ENCODE data around the gene LRRN4. TPM values are rescaled to one million over a fixed set of nuclear protein-coding genes. Genes with fewer than 3 reads are reported as not detected.

LRRN4 gene
- total and polyA plus RNA-seq, 2 of the 8 experiments (the other 6 are each of a cell fraction or from before 2014, with no cell fraction given): 0.21 to 0.89 TPM

- Histone ChIP-seq H4K91ac (replicated peaks; ENCODE audit: insufficient read length, low read length) (no peak overlapping the region), H3K14ac (ENCODE audit: insufficient read length) (no peak overlapping the region), H3K79me2 (ENCODE audit: control insufficient read depth in 1 of 2, insufficient read depth in 2 of 2, low read length in 2 of 2) (no peaks in the 10 kb centered on the region), H3K9ac (replicated peaks in 1 of 4; ENCODE audit: extremely low read depth in 1 of 4, low read depth in 3 of 4, low read length in 3 of 4) (no peak overlapping the region), H2BK20ac (ENCODE audit: low read length) (no peak overlapping the region), H3K4me2 (ENCODE audit: insufficient read depth in 1 of 2, low read depth in 2 of 2, low read length in 2 of 2) (no peak overlapping the region), H3K79me1 (ENCODE audit: low read depth, low read length) (no peaks in the 10 kb centered on the region), H3K27me3 (replicated peaks in 1 of 4; ENCODE audit: control insufficient read depth in 3 of 4, extremely low read depth in 1 of 4, insufficient read depth in 3 of 4, low read length in 3 of 4) (no peaks in the 10 kb centered on the region), H2BK15ac (ENCODE audit: low read length) (no peak overlapping the region), H4K5ac (ENCODE audit: insufficient read length, low read depth, low read length) (no peak overlapping the region), H3K4ac (replicated peaks; ENCODE audit: insufficient read length, low read depth, low read length) (no peak overlapping the region), H3K36me3 (ENCODE audit: control insufficient read depth in 2 of 4, insufficient read depth in 4 of 4, low read length in 3 of 4) (peaks cover 0 to 32% (median 21%) of the 10 kb centered on the region in 4 experiments; a peak in 7 of 8 replicates), H2BK5ac (ENCODE audit: low read depth, low read length) (no peak overlapping the region), H3K9me3 (ENCODE audit: insufficient read depth in 2 of 2, low read depth in 1 of 2, low read length in 1 of 2) (no peaks in the 10 kb centered on the region), H3K18ac (ENCODE audit: extremely low read depth, low read length) (no peak overlapping the region), H2BK120ac (replicated peaks; ENCODE audit: low read depth, low read length) (no peak overlapping the region), H3K4me3 (ENCODE audit: extremely low read depth in 1 of 4, insufficient read depth in 2 of 4, low read depth in 3 of 4, low read length in 4 of 4) (no peak overlapping the region), H4K8ac (ENCODE audit: extremely low read depth, insufficient read depth, low read length) (no peak overlapping the region), H4K20me1 (replicated peaks in 1 of 2; ENCODE audit: control insufficient read depth in 1 of 2, insufficient read depth in 2 of 2, low read length in 2 of 2) (peaks cover 0 to 2% of the 10 kb centered on the region in 2 experiments), H3K27ac (ENCODE audit: low read depth, low read length) (no peak overlapping the region), H2BK12ac (ENCODE audit: low read depth, low read length) (no peak overlapping the region), H3K4me1 (replicated peaks in 1 of 4; ENCODE audit: control insufficient read depth in 3 of 4, insufficient read depth in 4 of 4, low read length in 3 of 4) (no peaks in the 10 kb centered on the region), H3K23me2 (ENCODE audit: low read depth, low read length) (no peaks in the 10 kb centered on the region), H3K23ac (ENCODE audit: insufficient read length) (no peak overlapping the region), H2AFZ (ENCODE audit: low read length) (no peak overlapping the region), H3K56ac (replicated peaks; ENCODE audit: insufficient read length, low read depth, low read length) (no peak overlapping the region), H2AK5ac (ENCODE audit: low read depth, low read length) (no peak overlapping the region)
- DNase-seq (ENCODE audit: low read depth in 1 of 2, low spot score in 2 of 2) (no peak), FAIRE-seq (no peak)
- WGBS, 2 experiments (ENCODE audit: extremely low coverage in 1 of 2, insufficient coverage in 1 of 2, insufficient read length in 1 of 2, insufficient replicate concordance in 2 of 2, low coverage in 1 of 2, low lambda C conversion rate in 2 of 2, missing lambda C conversion rate in 1 of 2): 85% methylated on average over 2 of the region's 2 CpGs; no CpG with 5 or more reads in 1 of the 2 experiments
- ChIA-PET POLR2A (ENCODE audit: partially characterized antibody) (interaction anchor here (2.2 kb wide), 1 partner anchor 9 kb away, joined by 8 read pairs; no protein-coding TSS in a partner anchor), CTCF (ENCODE audit: partially characterized antibody) (interaction anchor here (0.9 to 1.3 kb wide), 2 partner anchors 38 to 40 kb away, joined by 3 to 4 read pairs; no protein-coding TSS in a partner anchor)
- no peak for TF ChIP-seq EP300 (IDR thresholded peaks at IDR 0.05; ENCODE audit: borderline replicate concordance in 1 of 2, low read depth in 2 of 2, low read length in 2 of 2)
- no peak for TF ChIP-seq BCL11A (IDR thresholded peaks at IDR 0.05; ENCODE audit: low read depth in 2 of 2, low read length in 2 of 2)
- no peak for TF ChIP-seq POU5F1 (IDR thresholded peaks at IDR 0.05; ENCODE audit: low read depth, low read length)
- no peak for TF ChIP-seq SIN3A (conservative IDR thresholded peaks at IDR 0.05 in 1 of 2, IDR thresholded peaks at IDR 0.05 in 1 of 2; ENCODE audit: low read depth in 1 of 2, low read length in 2 of 2)
These were observed 19.5 kb downstream of the LRRN4 start for GRCh38 chr20:6034134-6034969.

Data from H1 (cell line).